Measurements from ENCODE around the gene TMC5. TPM values are rescaled to one million over a fixed set of nuclear protein-coding genes. Genes with fewer than 3 reads are reported as not detected.
"Not testable (repeated sequence)": the region's sequence is repeated elsewhere in the genome, so short reads cannot be mapped to it uniquely, and the experiment has no call there.

The TMC5 gene
- total and polyA plus RNA-seq, 9 donors, result 0.35 to 5.5 (median 0.83) TPM; not detected in 2

GRCh38 chr16:19382887-19383816 lies 34.5 kb upstream of the TMC5 start:
- 46 to 57% (median 49%) methylated on average over 20 of the region's 20 CpGs for WGBS, 3 donors
- no peak for DNase-seq

GRCh38 chr16:19384656-19385055 lies 33.0 kb upstream of the TMC5 start:
- no peaks in the 10 kb centered on the region for H3K27me3 ChIP-seq
- H3K4me3 ChIP-seq, result no peak overlapping the region
- TF ChIP-seq EP300 (IDR thresholded peaks at IDR 0.05) (no peak), CTCF (IDR thresholded peaks at IDR 0.05) (no peak), POLR2A (IDR thresholded peaks at IDR 0.05) (no peak)
- H3K36me3 ChIP-seq, result no peaks in the 10 kb centered on the region
- intact Hi-C loops (cut with DNase I), result no loop called here
- WGBS, 3 donors, result 10 to 23% (median 22%) methylated on average over 2 of the region's 2 CpGs
- H3K4me1 ChIP-seq (ENCODE audit: insufficient read depth), result no peaks in the 10 kb centered on the region
- H3K27ac ChIP-seq, result no peak overlapping the region
- no peak for DNase-seq
- H3K9me3 ChIP-seq, result no peaks in the 10 kb centered on the region

More at GRCh38 chr16:19382887-19383816, 34.5 kb upstream of the TMC5 start:
- TF ChIP-seq CTCF (IDR thresholded peaks at IDR 0.05), result no peak
- TF ChIP-seq EP300 (IDR thresholded peaks at IDR 0.05), result no peak
- no peaks in the 10 kb centered on the region for H3K4me1 ChIP-seq (ENCODE audit: insufficient read depth)
- H3K27me3 ChIP-seq, result no peaks in the 10 kb centered on the region
- H3K27ac ChIP-seq, result no peak overlapping the region
- H3K4me3 ChIP-seq, result no peak overlapping the region
- H3K36me3 ChIP-seq, result no peaks in the 10 kb centered on the region
- no peaks in the 10 kb centered on the region for H3K9me3 ChIP-seq
- intact Hi-C loops (cut with DNase I), result no loop called here

GRCh38 chr16:19386525-19386924 lies 31.2 kb upstream of the TMC5 start:
- Histone ChIP-seq H3K27ac (no peak overlapping the region), H3K4me3 (no peak overlapping the region), H3K27me3 (no peaks in the 10 kb centered on the region), H3K4me1 (ENCODE audit: insufficient read depth) (no peaks in the 10 kb centered on the region), H3K36me3 (no peaks in the 10 kb centered on the region), H3K9me3 (no peaks in the 10 kb centered on the region)
- intact Hi-C loops (cut with DNase I), result no loop called here
- no peak for DNase-seq
- 16 to 33% (median 27%) methylated on average over 1 of the region's 1 CpG for WGBS, 3 donors
- TF ChIP-seq EP300 (IDR thresholded peaks at IDR 0.05) (no peak), POLR2A (IDR thresholded peaks at IDR 0.05) (no peak), CTCF (IDR thresholded peaks at IDR 0.05) (no peak)

- Histone ChIP-seq H3K27me3 (no peaks in the 10 kb centered on the region), H3K27ac (no peak overlapping the region), H3K9me3 (no peaks in the 10 kb centered on the region), H3K4me1 (ENCODE audit: insufficient read depth) (no peaks in the 10 kb centered on the region), H3K36me3 (no peaks in the 10 kb centered on the region), H3K4me3 (no peak overlapping the region)
- WGBS, 3 donors, result 13 to 16% (median 15%) methylated on average over 5 of the region's 5 CpGs
- DNase-seq, result no peak
- intact Hi-C loops (cut with DNase I), result no loop called here
- TF ChIP-seq CTCF (IDR thresholded peaks at IDR 0.05) (no peak), POLR2A (IDR thresholded peaks at IDR 0.05) (no peak), EP300 (IDR thresholded peaks at IDR 0.05) (no peak)
Measured at GRCh38 chr16:19389246-19389645, 28.4 kb upstream of the TMC5 start.

- H3K4me1 ChIP-seq (ENCODE audit: insufficient read depth); H3K27me3 ChIP-seq; intact Hi-C loops (cut with DNase I); DNase-seq; H3K9me3 ChIP-seq; H3K36me3 ChIP-seq; H3K27ac ChIP-seq; H3K4me3 ChIP-seq: not testable (repeated sequence)
- WGBS, 3 donors, result 80 to 86% (median 82%) methylated on average over 6 of the region's 6 CpGs
Measured at GRCh38 chr16:19391185-19391776, 26.4 kb upstream of the TMC5 start.
